Calu3 (cell line): Measurements from ENCODE around the gene MED12. TPM values are rescaled to one million over a fixed set of nuclear protein-coding genes. Genes with fewer than 3 reads are reported as not detected.

ENCODE experiments used
- BruUV-seq: library from RNA; stranded (reverse); fragments of 400-500 nt; replicated peaks from 2 replicates; lab custom pipeline; 2021; lab: Mats Ljungman, UMichigan
- CTCF ChIA-PET: fragments of 300-600 bp; sonication (Branson Sonifier 250); formaldehyde crosslinking; loops from one replicate; lab custom pipeline; 2022; ENCODE audit warnings: antibody characterized with exemption; lab: Charles Lee
- DNase-seq: peaks from one replicate; pipeline ENCODE4 v3.0.0; 2022
- H3K27ac Mint-ChIP-seq: one replicate; pipeline ENCODE4 v1.8.0; 2022; ENCODE audit warnings: mixed read lengths; ENCODE audit not compliant: unreplicated experiment
- H3K27me3 Mint-ChIP-seq: one replicate; pipeline ENCODE4 v1.8.0; 2022; ENCODE audit warnings: mixed read lengths; ENCODE audit not compliant: unreplicated experiment
- H3K36me3 Mint-ChIP-seq: one replicate; pipeline ENCODE4 v1.8.0; 2022; ENCODE audit warnings: mild to moderate bottlenecking, moderate library complexity, mixed read lengths; ENCODE audit not compliant: insufficient read depth, unreplicated experiment
- H3K4me1 Mint-ChIP-seq: one replicate; pipeline ENCODE4 v1.8.0; 2022; ENCODE audit warnings: mild to moderate bottlenecking, low read depth, mixed read lengths; ENCODE audit not compliant: unreplicated experiment
- H3K4me3 Mint-ChIP-seq: one replicate; pipeline ENCODE4 v1.8.0; 2022; ENCODE audit warnings: mild to moderate bottlenecking, low read depth, moderate library complexity, mixed read lengths; ENCODE audit not compliant: unreplicated experiment
- H3K9me3 Mint-ChIP-seq: one replicate; pipeline ENCODE4 v1.8.0; 2022; ENCODE audit warnings: low read depth, mixed read lengths; ENCODE audit not compliant: unreplicated experiment
- CTCF ChIP-seq: fragments of 200-600 bp; IDR thresholded peaks from one replicate; pipeline ENCODE4 v1.8.0; 2022; ENCODE audit warnings: antibody characterized with exemption; ENCODE audit not compliant: unreplicated experiment
- intact Hi-C: fragments of 100-400 bp; cut with micrococcal nuclease; formaldehyde crosslinking; loops from one replicate; pipeline ENCODE4 v1.10.0; 2022; ENCODE audit not compliant: unreplicated experiment
- total RNA-seq: library from RNA; stranded (reverse); gene quantifications from 2 replicates; pipeline ENCODE4 v1.2.3, GENCODE V29; 2022

MED12 gene
- total RNA-seq, 1 experiment from 2014 or later = 56.2 TPM

- Mint-ChIP-seq H3K4me3 (no peak overlapping the region), H3K4me1 (peaks cover 23% of the 10 kb centered on the region), H3K9me3 (no peaks in the 10 kb centered on the region), H3K27me3 (no peaks in the 10 kb centered on the region), H3K27ac (no peak overlapping the region), H3K36me3 (no peaks in the 10 kb centered on the region)
- intact Hi-C loops = no loop called here
- TF ChIP-seq CTCF = no peak
- DNase-seq = no peak
- CTCF ChIA-PET = no interaction called here
- no TSS peak for BruUV-seq
Measured at GRCh38 chrX:71107762-71108360, 10.5 kb upstream of the MED12 start.

DNA sequence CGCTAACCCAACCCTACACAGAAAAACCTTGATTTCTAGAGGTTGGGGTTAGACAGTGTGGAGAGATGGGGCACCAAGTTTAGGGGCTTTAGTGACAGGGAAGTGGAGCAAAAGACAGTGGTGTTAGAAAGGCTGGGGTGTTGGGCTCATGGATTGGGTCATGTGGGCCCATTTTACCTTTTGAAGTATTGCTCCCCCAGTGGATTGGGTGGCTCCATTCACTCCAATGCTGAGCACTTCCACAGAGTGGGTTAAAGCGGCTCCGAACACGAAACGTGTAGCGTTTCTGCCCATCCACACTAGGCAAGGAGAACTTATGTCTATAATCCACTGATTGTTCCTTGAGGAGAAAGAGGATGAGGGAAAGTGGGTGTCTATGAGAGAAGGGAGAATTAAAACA is 9.3 kb upstream of the MED12 start:
- intact Hi-C loops = no loop called here
- CTCF ChIA-PET = no interaction called here
- TF ChIP-seq CTCF = no peak
- peaks cover 18% of the 10 kb centered on the region for H3K4me1 Mint-ChIP-seq
- no peaks in the 10 kb centered on the region for H3K27me3 Mint-ChIP-seq
- H3K36me3 Mint-ChIP-seq = no peaks in the 10 kb centered on the region
- H3K27ac Mint-ChIP-seq = no peak overlapping the region
- no peaks in the 10 kb centered on the region for H3K9me3 Mint-ChIP-seq
- no peak overlapping the region for H3K4me3 Mint-ChIP-seq
- no TSS peak for BruUV-seq
- DNase-seq = no peak

GRCh38 chrX:71111141-71111843 is 7.1 kb upstream of the MED12 start, which contains the start of gene IL2RG:
TSS of gene IL2RG (minus strand) at chrX:71111577. CDS start at chrX:71111539, 38 bp downstream.
- Mint-ChIP-seq H3K4me3 (no peak within 1 kb of the TSS), H3K36me3 (no peaks in the 10 kb centered on the region), H3K4me1 (peaks cover 11% of the 10 kb centered on the region), H3K9me3 (no peaks in the 10 kb centered on the region), H3K27me3 (no peaks in the 10 kb centered on the region), H3K27ac (no peak within 1 kb of the TSS)
- TF ChIP-seq CTCF = no peak
- CTCF ChIA-PET = no interaction called here
- no TSS peak for BruUV-seq
- no peak for DNase-seq
- intact Hi-C loops = no loop called here

DNA sequence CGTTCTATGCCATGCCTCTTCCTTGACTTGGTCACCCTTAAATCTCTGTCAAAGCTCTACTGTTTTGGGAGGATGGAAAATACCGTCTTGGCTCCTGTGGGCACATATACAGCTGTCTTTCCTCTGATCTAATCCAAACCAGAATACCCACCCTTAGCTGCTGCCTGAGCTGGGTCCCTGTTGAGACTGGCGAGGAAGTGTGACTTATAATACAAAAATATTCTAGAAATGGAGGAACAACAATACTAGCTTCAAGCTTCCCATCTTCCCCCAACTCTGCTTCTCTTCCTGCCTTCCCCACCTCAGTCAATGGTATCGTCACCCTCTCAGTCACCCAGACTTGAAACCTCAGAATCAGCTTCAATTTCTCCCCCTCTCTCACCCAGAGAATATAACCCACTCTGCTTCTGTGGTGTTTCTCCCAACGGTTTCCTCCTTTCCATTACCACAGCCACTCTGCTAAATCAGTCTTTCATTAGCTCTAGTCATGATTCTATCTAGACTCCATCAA is 6.4 kb upstream of the MED12 start:
- Mint-ChIP-seq H3K27me3 (no peaks in the 10 kb centered on the region), H3K27ac (no peak overlapping the region), H3K4me3 (no peak overlapping the region), H3K4me1 (peaks cover 11% of the 10 kb centered on the region), H3K9me3 (no peaks in the 10 kb centered on the region), H3K36me3 (no peaks in the 10 kb centered on the region)
- CTCF ChIA-PET = no interaction called here
- no peak for TF ChIP-seq CTCF
- no peak for DNase-seq
- intact Hi-C loops = no loop called here
- BruUV-seq = no TSS peak
